Panc1 (cell line): Measurements from ENCODE around the gene OPA3. TPM values are rescaled to one million over a fixed set of nuclear protein-coding genes. Genes with fewer than 3 reads are reported as not detected.
"Not testable (repeated sequence)": the region's sequence is repeated elsewhere in the genome, so short reads cannot be mapped to it uniquely, and the experiment has no call there.

Experiments
- ATAC-seq: fragments of 200-7000 bp; cut with Tn5 transposase; 2 replicates; pipeline ENCODE4 v1.9.1; 2020; ENCODE audit warnings: mild to moderate bottlenecking, moderate library complexity
- BruUV-seq: library from RNA; stranded (reverse); fragments of 400-500 nt; replicated peaks from 2 replicates; lab custom pipeline; 2021; lab: Mats Ljungman, UMichigan
- CTCF ChIA-PET: fragments of 300-600 bp; sonication (Branson Sonifier 250); formaldehyde crosslinking; loops from one replicate; lab custom pipeline; 2022; ENCODE audit warnings: antibody characterized with exemption; lab: Charles Lee
- POLR2A ChIA-PET: fragments of 300-600 bp; sonication (Branson Sonifier 250); formaldehyde crosslinking; loops from one replicate; lab custom pipeline; 2022; ENCODE audit warnings: antibody characterized with exemption; lab: Charles Lee
- DNase-seq: peaks from one replicate; pipeline ENCODE4 v3.0.0-alpha.2; 2010; ENCODE audit warnings: low read depth, low spot score
- H3K27ac ChIP-seq: 2 replicates; pipeline ENCODE4 v1.5.1; 2011; ENCODE audit warnings: mild to moderate bottlenecking, low read length, inconsistent platforms
- H3K27me3 ChIP-seq: fragments of 200-500 bp; sonication (Bioruptor generic); 2 replicates; pipeline ENCODE4 v1.6.0; 2014; ENCODE audit warnings: low read length, inconsistent platforms; ENCODE audit not compliant: control insufficient read depth, insufficient read depth
- H3K36me3 ChIP-seq: fragments of 200-500 bp; sonication (Bioruptor generic); 2 replicates; pipeline ENCODE4 v1.5.1; 2014; ENCODE audit warnings: inconsistent platforms, mild to moderate bottlenecking, low read length, moderate library complexity; ENCODE audit not compliant: control insufficient read depth, insufficient read depth
- H3K4me1 ChIP-seq: 2 replicates; pipeline ENCODE4 v1.5.1; 2011; ENCODE audit warnings: inconsistent platforms, mild to moderate bottlenecking, low read length, moderate library complexity; ENCODE audit not compliant: control insufficient read depth, insufficient read depth
- H3K4me3 ChIP-seq, 2 experiments: 2 replicates each; pipeline ENCODE4 v1.5.1; 2011 to 2012; ENCODE audit warnings: low read depth in 2 of 2, low read length in 2 of 2, mild to moderate bottlenecking in 2 of 2, inconsistent platforms in 1 of 2, moderate library complexity in 1 of 2
- H3K9me3 ChIP-seq: fragments of 200-500 bp; sonication (Bioruptor generic); 2 replicates; pipeline ENCODE4 v1.5.1; 2014; ENCODE audit warnings: low read depth, mild to moderate bottlenecking, inconsistent platforms, low read length, moderate library complexity; ENCODE audit not compliant: control insufficient read depth, insufficient read depth
- POLR2AphosphoS5 ChIP-seq: IDR thresholded peaks from 2 replicates; pipeline ENCODE4 v1.6.1; 2012; ENCODE audit warnings: mild to moderate bottlenecking, low read depth, low read length, moderate library complexity
- SIN3A ChIP-seq: IDR thresholded peaks from 2 replicates; pipeline ENCODE4 v1.6.1; 2012; ENCODE audit warnings: low read depth, mild to moderate bottlenecking, low read length, moderate library complexity, borderline replicate concordance; ENCODE audit not compliant: insufficient read depth
- TCF7L2 ChIP-seq: IDR thresholded peaks from 2 replicates; pipeline ENCODE4 v1.6.1; 2011; ENCODE audit warnings: mild to moderate bottlenecking, low read depth, low read length, inconsistent platforms
- in situ Hi-C: cut with HindIII; loops from 2 replicates; pipeline ENCODE4 v1.10.0; 2016; ENCODE audit warnings: low sequenced_read_pairs, low pct_unique_long_range_greater_than_20kb
- intact Hi-C: fragments of 100-400 bp; cut with micrococcal nuclease; formaldehyde crosslinking; loops from one replicate; pipeline ENCODE4 v1.10.0; 2022; ENCODE audit not compliant: unreplicated experiment
- total RNA-seq: library from RNA; stranded (reverse); gene quantifications from one replicate; pipeline ENCODE4 v1.2.1, GENCODE V29; 2021; ENCODE audit not compliant: unreplicated experiment
- TF ChIP-seq, protein P1 (sequence below): fragments of 450-650 bp; IDR thresholded peaks from 2 replicates; pipeline ENCODE4 v1.5.1; 2017; ENCODE audit warnings: mild to moderate bottlenecking
- TF ChIP-seq, protein P2 (sequence below), 2 experiments: IDR thresholded peaks; 2 replicates each; pipeline ENCODE4 v1.6.1; 2011 to 2012; ENCODE audit warnings: low read depth in 2 of 2, control low read depth in 1 of 2, low read length in 1 of 2, mild to moderate bottlenecking in 1 of 2, moderate library complexity in 1 of 2; ENCODE audit not compliant: insufficient read depth in 1 of 2

Gene OPA3
- total RNA-seq, 1 experiment from 2014 or later: 20.3 TPM

DNA sequence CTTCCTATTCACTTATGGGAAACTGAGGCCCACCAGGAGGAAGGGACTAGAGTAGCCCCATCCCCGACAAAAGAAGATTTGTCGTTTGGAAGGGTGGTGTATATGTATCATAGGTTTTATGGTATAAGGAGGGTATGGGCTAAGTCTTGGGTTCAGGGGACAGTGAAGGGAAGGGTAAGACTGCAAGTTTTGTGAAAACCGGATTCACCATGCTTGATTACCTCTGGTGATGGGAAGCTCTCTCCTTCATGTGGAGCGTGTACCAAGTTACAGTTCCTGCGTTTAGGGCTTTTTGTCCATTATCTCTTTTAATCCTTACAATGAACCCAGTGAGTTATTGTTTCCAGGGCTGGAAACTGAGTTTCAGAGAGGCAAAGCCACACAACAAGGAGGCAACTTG is 73.5 kb downstream of the OPA3 start:
- intact Hi-C loops: no loop called here
- DNase-seq (no peak), ATAC-seq (no peak)
- no peaks in the 10 kb centered on the region for H3K9me3 ChIP-seq
- H3K4me1 ChIP-seq: peaks cover 29% of the 10 kb centered on the region
- peaks cover 6% of the 10 kb centered on the region; the same call in 1 of the 2 replicates for H3K36me3 ChIP-seq
- ChIA-PET POLR2A (no interaction called here), CTCF (no interaction called here)
- H3K27ac ChIP-seq: 0 out of 2 replicates have a peak overlapping the region, but pooled peaks have one; percentile 7
- BruUV-seq: no TSS peak
- TF ChIP-seq TCF7L2 (no peak), POLR2AphosphoS5 (no peak), SIN3A (no peak)
- TF ChIP-seq, protein P1, sequence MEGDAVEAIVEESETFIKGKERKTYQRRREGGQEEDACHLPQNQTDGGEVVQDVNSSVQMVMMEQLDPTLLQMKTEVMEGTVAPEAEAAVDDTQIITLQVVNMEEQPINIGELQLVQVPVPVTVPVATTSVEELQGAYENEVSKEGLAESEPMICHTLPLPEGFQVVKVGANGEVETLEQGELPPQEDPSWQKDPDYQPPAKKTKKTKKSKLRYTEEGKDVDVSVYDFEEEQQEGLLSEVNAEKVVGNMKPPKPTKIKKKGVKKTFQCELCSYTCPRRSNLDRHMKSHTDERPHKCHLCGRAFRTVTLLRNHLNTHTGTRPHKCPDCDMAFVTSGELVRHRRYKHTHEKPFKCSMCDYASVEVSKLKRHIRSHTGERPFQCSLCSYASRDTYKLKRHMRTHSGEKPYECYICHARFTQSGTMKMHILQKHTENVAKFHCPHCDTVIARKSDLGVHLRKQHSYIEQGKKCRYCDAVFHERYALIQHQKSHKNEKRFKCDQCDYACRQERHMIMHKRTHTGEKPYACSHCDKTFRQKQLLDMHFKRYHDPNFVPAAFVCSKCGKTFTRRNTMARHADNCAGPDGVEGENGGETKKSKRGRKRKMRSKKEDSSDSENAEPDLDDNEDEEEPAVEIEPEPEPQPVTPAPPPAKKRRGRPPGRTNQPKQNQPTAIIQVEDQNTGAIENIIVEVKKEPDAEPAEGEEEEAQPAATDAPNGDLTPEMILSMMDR: no peak
- TF ChIP-seq, protein P2, sequence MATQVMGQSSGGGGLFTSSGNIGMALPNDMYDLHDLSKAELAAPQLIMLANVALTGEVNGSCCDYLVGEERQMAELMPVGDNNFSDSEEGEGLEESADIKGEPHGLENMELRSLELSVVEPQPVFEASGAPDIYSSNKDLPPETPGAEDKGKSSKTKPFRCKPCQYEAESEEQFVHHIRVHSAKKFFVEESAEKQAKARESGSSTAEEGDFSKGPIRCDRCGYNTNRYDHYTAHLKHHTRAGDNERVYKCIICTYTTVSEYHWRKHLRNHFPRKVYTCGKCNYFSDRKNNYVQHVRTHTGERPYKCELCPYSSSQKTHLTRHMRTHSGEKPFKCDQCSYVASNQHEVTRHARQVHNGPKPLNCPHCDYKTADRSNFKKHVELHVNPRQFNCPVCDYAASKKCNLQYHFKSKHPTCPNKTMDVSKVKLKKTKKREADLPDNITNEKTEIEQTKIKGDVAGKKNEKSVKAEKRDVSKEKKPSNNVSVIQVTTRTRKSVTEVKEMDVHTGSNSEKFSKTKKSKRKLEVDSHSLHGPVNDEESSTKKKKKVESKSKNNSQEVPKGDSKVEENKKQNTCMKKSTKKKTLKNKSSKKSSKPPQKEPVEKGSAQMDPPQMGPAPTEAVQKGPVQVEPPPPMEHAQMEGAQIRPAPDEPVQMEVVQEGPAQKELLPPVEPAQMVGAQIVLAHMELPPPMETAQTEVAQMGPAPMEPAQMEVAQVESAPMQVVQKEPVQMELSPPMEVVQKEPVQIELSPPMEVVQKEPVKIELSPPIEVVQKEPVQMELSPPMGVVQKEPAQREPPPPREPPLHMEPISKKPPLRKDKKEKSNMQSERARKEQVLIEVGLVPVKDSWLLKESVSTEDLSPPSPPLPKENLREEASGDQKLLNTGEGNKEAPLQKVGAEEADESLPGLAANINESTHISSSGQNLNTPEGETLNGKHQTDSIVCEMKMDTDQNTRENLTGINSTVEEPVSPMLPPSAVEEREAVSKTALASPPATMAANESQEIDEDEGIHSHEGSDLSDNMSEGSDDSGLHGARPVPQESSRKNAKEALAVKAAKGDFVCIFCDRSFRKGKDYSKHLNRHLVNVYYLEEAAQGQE (IDR thresholded peaks at IDR 0.05; ENCODE audit: insufficient read depth in 1 of 2, low read depth in 2 of 2, low read length in 1 of 2): no peak
- H3K4me3 ChIP-seq: no peak overlapping the region
- H3K27me3 ChIP-seq: no peaks in the 10 kb centered on the region
- in situ Hi-C loops: no loop called here

DNA sequence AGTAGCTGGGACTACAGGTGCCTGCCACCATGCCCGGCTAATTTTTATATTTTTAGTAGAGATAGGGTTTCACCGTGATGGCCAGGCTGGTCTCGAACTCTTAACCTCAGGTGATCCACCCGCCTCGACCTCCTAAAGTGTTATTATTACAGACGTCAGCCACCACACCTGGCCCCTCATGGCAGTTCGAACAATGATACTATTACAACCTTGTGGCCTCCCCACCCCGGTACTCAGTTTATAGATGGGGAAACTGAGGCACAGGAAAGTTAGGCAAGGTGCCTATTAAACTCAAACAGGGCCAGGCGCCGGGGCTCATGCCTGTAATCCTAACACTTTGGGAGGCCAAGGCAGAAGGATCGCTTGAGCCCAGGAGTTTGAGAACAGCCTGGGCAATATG is 74.2 kb downstream of the OPA3 start:
- H3K27me3 ChIP-seq, DNase-seq, H3K4me3 ChIP-seq, BruUV-seq, H3K36me3 ChIP-seq, H3K9me3 ChIP-seq, CTCF ChIA-PET, POLR2A ChIA-PET, H3K27ac ChIP-seq, in situ Hi-C loops, intact Hi-C loops, ATAC-seq: not testable (repeated sequence)
- H3K4me1 ChIP-seq: peaks cover 29% of the 10 kb centered on the region

DNA sequence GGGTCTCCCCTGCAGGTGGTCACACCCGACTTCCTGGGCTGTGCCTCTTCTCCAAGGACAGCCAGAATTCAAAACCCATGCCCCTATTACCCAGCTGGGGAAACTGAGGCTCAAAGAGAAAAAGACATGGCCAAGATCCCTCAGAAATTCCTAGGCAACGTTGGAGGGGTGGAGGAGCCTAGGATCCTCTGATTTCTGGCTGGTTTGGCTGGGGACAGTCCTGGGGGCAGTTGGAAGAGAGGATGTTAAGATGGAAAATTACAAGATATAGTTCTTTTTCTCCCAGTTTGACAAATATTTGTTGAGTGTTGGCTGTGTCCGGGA is 74.9 kb downstream of the OPA3 start:
- POLR2A ChIA-PET: no interaction called here
- CTCF ChIA-PET: no interaction called here

More for the DNA sequence above, 74.9 kb downstream of the OPA3 start:
- peaks cover 6% of the 10 kb centered on the region; the same call in 1 of the 2 replicates for H3K36me3 ChIP-seq
- no peak for DNase-seq
- BruUV-seq: no TSS peak
- in situ Hi-C loops: no loop called here
- TF ChIP-seq POLR2AphosphoS5 (no peak), SIN3A (no peak), TCF7L2 (no peak)
- TF ChIP-seq, protein P2 (IDR thresholded peaks at IDR 0.05; ENCODE audit: insufficient read depth in 1 of 2, low read depth in 2 of 2, low read length in 1 of 2): no peak
- TF ChIP-seq, protein P1: no peak
- no peaks in the 10 kb centered on the region for H3K9me3 ChIP-seq
- intact Hi-C loops: no loop called here
- ATAC-seq: no peak
- H3K4me1 ChIP-seq: peaks cover 22% of the 10 kb centered on the region
- H3K27ac ChIP-seq: peak overlapping the region; percentile 83
- H3K4me3 ChIP-seq: peak overlapping the region; percentile 88 to 89
- H3K27me3 ChIP-seq: no peaks in the 10 kb centered on the region
